ENCODE measurements around the gene EXOSC7.

The EXOSC7 gene

GRCh38 chr3:44993471-44994205, 17.6 kb downstream of the EXOSC7 start:
- DNase-seq, result no peak

DNA sequence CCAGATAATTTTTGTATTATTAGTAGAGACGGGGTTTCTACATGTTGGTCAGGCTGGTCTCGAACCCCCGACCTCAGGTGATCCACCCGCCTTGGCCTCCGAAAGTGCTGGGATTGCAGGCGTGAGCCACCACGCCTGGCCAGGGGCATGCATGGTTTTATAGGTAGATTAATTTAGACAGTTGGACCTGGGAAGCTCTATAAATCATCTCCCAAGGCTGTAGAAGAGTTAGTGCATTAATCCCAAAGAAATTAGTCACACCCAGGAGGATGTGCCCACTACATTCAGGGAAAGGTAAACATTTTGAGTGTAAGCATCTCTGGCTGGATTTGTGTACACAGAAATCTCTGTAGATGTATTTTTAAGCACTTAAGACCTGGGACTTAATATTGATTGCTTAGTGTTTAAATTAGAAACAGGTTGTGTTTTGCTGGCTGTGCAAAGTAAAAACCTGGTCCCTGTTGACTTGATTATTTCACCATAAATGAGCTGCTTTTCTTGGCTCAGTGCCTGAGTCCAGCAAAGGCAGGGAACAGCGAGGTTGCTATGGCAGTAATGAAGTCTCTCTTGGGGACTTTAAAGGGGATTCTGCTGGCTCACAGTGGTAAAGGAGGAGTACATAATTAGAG, 19.2 kb downstream of the EXOSC7 start:
- no peak for DNase-seq

DNA sequence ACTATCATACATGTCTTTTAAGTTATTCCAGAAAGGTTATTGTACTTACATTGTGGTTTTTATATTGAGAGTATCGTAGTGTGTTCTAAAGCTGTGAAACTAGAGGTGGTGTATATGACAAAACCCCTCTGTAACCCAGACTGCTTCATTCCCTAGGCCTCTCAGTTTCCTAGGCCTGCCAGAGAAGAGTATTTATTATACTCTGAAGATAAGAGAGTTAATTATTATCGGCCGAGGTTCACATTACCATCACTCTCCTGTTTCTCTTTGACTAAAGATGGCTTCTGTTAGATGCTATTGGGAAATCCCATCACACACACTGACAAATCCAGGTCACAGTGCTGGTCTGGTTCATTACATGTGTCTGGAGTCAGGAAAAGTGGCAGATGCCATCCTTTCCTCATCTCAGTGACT, 20.5 kb downstream of the EXOSC7 start:
- no peak for DNase-seq

DNA sequence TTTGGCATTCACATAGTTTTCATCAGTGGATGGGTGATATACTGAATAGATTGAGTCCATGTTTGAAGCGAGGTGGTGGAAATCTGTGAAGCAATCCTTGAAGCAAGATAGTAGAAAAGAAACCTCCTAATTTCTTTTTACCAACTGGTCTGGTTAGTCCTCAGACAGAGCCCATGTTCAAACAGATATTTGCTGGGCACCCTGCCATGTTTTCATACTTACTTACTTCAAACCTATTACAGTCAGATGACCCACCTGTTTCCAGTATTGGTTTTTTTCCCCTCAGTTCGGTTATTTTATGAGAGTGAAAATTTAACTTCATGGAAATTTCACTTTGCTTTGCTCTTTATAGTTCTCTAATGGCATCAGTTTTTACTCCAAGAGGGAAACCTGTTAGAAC, 23.7 kb downstream of the EXOSC7 start:
- DNase-seq, result no peak

- DNase-seq, result no peak
Observed at GRCh38 chr3:45000823-45001222, 24.8 kb downstream of the EXOSC7 start.

- no peak for DNase-seq
Observed at GRCh38 chr3:45001738-45002137, 25.7 kb downstream of the EXOSC7 start.

DNA sequence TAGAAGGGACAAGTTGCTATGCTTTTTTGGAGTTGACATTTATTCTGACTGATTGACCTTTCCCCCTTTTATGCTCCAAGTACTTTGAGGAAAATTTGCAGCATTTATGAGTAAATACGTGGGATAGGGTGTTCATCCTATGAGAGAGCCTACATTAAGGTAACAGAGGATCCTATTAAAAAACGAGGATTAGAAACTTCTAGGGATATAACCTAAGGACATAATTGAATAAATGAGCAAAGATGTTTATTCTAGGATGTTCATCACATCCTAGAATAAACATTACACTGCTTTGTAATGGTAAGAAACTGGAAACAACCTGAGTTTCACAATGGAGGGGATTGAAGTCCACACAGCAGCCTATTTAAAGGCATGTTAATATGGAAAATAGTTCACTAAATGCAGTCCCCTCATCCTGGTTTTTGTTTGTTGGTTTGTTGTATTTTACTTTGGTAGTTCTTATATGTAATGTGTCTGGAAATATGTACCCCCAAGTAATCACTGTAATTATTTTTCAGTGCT, 26.2 kb downstream of the EXOSC7 start:
- DNase-seq, result no peak

- DNase-seq, result no peak
Observed at GRCh38 chr3:45002720-45003119, 26.7 kb downstream of the EXOSC7 start.

GRCh38 chr3:45003406-45003805, 27.4 kb downstream of the EXOSC7 start:
- DNase-seq, result no peak

- no peak for DNase-seq
Observed at GRCh38 chr3:45003859-45004258, 27.8 kb downstream of the EXOSC7 start.

DNA sequence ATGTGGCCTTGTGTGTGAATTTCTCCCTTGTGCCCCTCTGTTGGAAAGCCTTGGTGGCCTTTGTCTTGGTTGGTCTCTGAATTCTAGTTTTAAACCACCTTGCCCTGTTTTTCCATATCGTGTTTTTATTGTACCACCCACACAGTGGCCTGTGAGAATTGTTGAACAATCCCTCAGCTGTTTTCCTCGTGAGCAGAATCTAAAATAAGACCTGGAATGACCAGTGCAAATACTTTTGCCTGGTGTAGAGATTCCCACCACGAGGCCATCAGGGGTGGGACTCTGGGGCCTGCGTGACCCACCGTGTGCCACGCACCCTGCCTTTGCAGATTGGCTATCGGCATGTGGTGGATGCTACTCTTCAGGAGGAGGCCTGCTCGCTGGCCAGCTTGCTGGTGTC, 31.0 kb downstream of the EXOSC7 start:
- DNase-seq, result no peak

DNA sequence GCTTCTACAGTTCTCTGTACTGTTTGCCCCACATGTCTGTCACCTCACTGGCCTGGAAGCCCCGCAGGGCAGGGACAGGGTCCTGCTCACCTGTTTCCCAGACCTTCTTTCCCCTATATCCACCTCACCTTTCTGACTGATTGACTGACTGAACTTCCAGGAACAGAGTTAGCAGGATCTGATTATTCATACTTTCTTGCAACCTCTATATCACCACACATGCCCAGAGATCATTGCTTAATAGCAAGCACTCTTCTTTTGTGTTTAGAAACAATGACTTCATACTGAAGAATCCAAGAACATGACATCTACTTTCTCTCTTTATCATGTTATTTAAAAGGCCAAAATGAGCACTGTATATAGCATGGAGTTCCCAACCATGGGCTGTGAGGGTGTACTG, 32.1 kb downstream of the EXOSC7 start:
- no peak for DNase-seq

GRCh38 chr3:45009868-45010267, 33.8 kb downstream of the EXOSC7 start:
- DNase-seq, result no peak

DNA sequence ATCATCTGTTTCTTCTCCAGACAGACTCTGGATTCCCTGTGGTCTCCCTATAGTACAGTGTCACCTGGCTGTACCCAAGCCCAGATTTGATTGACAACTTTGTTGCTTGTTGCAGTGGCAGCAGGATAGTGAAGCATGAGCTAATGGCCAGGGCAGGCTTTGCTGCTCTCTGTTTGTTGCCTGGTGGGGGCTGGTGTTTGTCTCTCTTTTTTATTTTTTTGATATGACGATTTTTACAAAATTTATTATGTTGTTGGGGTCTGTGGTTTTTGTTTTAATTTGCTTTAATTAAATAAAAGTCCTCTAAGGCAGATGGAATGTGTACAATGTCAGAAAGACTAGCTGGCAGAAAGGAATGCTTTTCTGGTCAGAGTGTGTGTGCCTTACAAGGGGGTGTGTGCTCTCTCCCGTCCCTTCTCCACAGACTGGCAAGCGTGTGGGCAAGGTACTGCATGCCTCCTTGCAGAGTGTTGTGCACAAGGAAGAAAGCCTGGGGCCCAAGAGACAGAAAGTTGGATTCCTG, 34.8 kb downstream of the EXOSC7 start:
- DNase-seq, result no peak

GRCh38 chr3:45011756-45012508, 35.9 kb downstream of the EXOSC7 start:
- no peak for DNase-seq

DNA sequence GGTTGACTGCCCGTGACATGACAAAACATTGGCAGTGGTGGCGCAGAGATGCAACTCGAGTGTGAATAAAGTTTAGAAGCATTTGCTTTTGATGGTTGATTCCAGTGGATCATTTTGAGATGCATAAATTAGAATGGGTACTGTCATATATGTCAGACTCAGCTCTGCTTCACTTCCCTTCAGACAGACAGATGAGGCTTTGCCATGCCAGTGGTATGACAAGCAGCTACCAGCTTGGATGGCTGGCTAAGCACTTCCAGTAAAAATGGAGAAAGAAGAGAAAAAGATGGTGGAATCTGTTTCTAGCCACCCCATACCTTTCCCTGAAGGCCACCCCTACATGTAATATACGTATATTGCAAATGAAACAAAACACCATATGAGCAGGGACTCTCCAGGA, 36.5 kb downstream of the EXOSC7 start:
- DNase-seq, result no peak

- no peak for DNase-seq
Observed at GRCh38 chr3:45016916-45017315, 40.9 kb downstream of the EXOSC7 start.

DNA sequence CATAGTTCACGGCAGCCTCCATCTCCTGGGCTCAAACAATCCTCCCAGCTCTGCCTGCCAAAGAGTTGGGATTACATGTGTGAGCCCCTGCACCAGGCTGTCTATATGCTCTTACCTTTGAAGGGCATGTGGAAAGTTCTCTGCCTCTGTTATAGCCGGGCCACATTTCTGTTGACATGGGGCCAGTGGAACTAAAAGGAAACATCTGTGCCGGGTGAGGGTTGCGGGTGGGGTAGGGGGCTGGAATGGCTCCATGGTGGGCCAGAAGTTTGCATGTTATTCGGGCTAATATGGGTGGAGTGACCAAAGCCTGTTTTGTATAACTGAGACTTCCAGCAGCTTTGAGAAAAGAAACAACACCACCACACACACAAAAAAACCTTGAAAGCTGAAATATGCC, 41.8 kb downstream of the EXOSC7 start:
- DNase-seq, result no peak

DNA sequence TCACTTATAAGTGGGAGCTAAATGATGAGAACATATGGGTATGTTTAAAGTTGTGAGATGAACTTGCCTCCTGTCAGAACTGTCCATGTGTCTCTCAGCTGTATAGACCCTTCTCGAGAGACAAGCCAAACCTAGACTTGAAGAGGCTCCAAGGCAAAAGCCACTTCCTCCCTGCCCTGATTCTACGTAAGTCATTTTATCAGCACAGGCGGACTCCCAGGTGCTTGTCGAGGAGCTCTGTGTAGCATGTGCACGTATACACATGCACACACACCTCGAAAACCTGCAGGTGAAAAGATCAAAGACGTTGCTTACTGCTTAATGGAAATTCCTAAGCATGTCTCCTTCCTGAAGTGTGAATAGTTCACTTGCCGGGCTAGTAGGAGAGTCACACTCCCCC, 44.5 kb downstream of the EXOSC7 start:
- DNase-seq, result no peak

GRCh38 chr3:45021524-45022297, 45.7 kb downstream of the EXOSC7 start:
- no peak for DNase-seq

GRCh38 chr3:45023675-45024074, 47.6 kb downstream of the EXOSC7 start:
- no peak for DNase-seq

GRCh38 chr3:45024542-45025255, 48.7 kb downstream of the EXOSC7 start:
- DNase-seq, result no peak

All from stimulated activated CD8-positive, alpha-beta memory T cell treated with anti-CD3 and anti-CD28 coated beads, Interleukin-4, amount 100 ng/mL, for 48 hours (primary cell).